Ovary (tissue), 9 donors: ENCODE data around the gene DYNLT4. TPM values are rescaled to one million over a fixed set of nuclear protein-coding genes. Genes with fewer than 3 reads are reported as not detected.
"Not testable (repeated sequence)": the region's sequence is repeated elsewhere in the genome, so short reads cannot be mapped to it uniquely, and the experiment has no call there.

ENCODE experiments used
- DNase-seq, 5 donors: peaks; one replicate each; pipeline ENCODE4 v3.0.0-alpha.2; 2019 to 2020
- H3K27ac ChIP-seq, 2 donors: fragments of 200-600 bp; one replicate each; pipeline versions ENCODE4 v1.5.1 to v1.8.0; 2019 to 2022
- H3K27me3 ChIP-seq: fragments of 200-600 bp; one replicate; pipeline ENCODE4 v1.8.0; 2022
- H3K36me3 ChIP-seq: fragments of 200-600 bp; sonication (generic); one replicate; pipeline ENCODE4 v1.5.1; 2019
- H3K4me1 ChIP-seq: one replicate; pipeline ENCODE4 v1.8.1; 2013; ENCODE audit warnings: mild to moderate bottlenecking, moderate library complexity; ENCODE audit not compliant: insufficient read depth
- H3K4me3 ChIP-seq: fragments of 200-600 bp; sonication (generic); one replicate; pipeline ENCODE4 v1.5.1; 2017
- H3K9me3 ChIP-seq, 2 donors: fragments of 200-600 bp in 1 of 2; sonication (generic) in 1 of 2; one replicate each; pipeline versions ENCODE4 v1.5.1 to v1.8.1; 2013 to 2019; ENCODE audit warnings: mild to moderate bottlenecking in 1 of 2, moderate library complexity in 1 of 2
- CTCF ChIP-seq, 3 donors: fragments of 450-650 bp in 2 of 3; fragments of 200-600 bp in 1 of 3; IDR thresholded peaks; one replicate each; pipeline versions ENCODE4 v1.5.1 to v1.8.0; 2016 to 2022; ENCODE audit warnings: antibody characterized with exemption in 3 of 3, mild to moderate bottlenecking in 1 of 3
- EP300 ChIP-seq: sonication (generic); formaldehyde crosslinking; IDR thresholded peaks from one replicate; pipeline ENCODE4 v1.6.1; 2017; ENCODE audit warnings: antibody characterized with exemption
- POLR2A ChIP-seq: fragments of 450-650 bp; IDR thresholded peaks from one replicate; pipeline ENCODE4 v1.6.1; 2017; ENCODE audit warnings: antibody characterized with exemption, mild to moderate bottlenecking, moderate library complexity
- WGBS, 3 donors: extraction: QIAGEN DNeasy Blood & Tissue Kit in 1 of 3; methylation state at CpG; one replicate each; pipeline versions ENCODE4 v1.1.5 to v1.1.7; 2013 to 2017; 5-methylcytosine and 5-hydroxymethylcytosine counted together
- intact Hi-C, 4 donors: fragments of 100-400 bp; cut with DNase I; formaldehyde crosslinking; loops; one replicate each; pipeline versions ENCODE4 v1.11.0 to v1.15.1; 2022 to 2023
- polyA plus RNA-seq, 2 donors: library from polyadenylated mRNA; stranded (reverse); fragments of 200-250 nt in 1 of 2; fragments of 350-450 nt in 1 of 2; fragmentation: Illumina TruSeq in 1 of 2; extraction: RNeasy Lipid Tissue Mini Kit (QIAGEN cat#74804) in 1 of 2; gene quantifications; one replicate each; pipeline ENCODE4 v1.2.3, GENCODE V29; 2013 to 2014
- total RNA-seq, 7 donors: library from RNA; depleted of rRNA in 2 of 7; stranded (reverse); fragments of >200 nt in 2 of 7; fragmentation: NEBNext Ultra II Directional in 3 of 7; extraction: Animal tissue kit (Norgen Biotek cat#: 25700) in 3 of 7; gene quantifications; one replicate each; pipeline versions ENCODE4 v1.1.0 to v1.2.4, GENCODE V29; 2016 to 2023
- donor health status: DM: no; HTN: no; CAD: no; lungs with moderate emphysema.
- donor health status: DM: no; HTN: no; CAD: no.
- donor health status: Bipolar disorder and iron deficiency.
- donor health status: DM: yes; HTN: yes; CAD: no.
- donor health status: DM: no; HTN: no; CAD: no.
- donor health status: DM: yes; HTN: yes; CAD: no.

DYNLT4 gene
- total and polyA plus RNA-seq, 9 donors = 0.22 to 23.7 (median 0.74) TPM; not detected in 1

- intact Hi-C loops = no loop called here
- TF ChIP-seq CTCF (IDR thresholded peaks at IDR 0.05) (no peak), POLR2A (no peak), EP300 (no peak)
- DNase-seq = peak in 2 of 5 donors; percentile 16 to 30
- H3K4me1 ChIP-seq = peaks cover 3% of the 10 kb centered on the region
- WGBS, 3 donors = 8 to 28% (median 10%) methylated on average over 13 of the region's 13 CpGs
- H3K27ac ChIP-seq = peak overlapping the region; percentile 62 to 93
- H3K4me3 ChIP-seq = peak overlapping the region; percentile 51
- H3K9me3 ChIP-seq = no peaks in the 10 kb centered on the region
- no peaks in the 10 kb centered on the region for H3K27me3 ChIP-seq
- H3K36me3 ChIP-seq = no peaks in the 10 kb centered on the region
Measured at GRCh38 chr1:44819196-44819607, 12.1 kb upstream of the DYNLT4 start.

GRCh38 chr1:44817771-44818495 is 10.8 kb upstream of the DYNLT4 start:
- H3K4me1 ChIP-seq = peaks cover 5% of the 10 kb centered on the region
- intact Hi-C loops = no loop called here
- DNase-seq = peak in 3 of 5 donors; percentile 6 to 29 (median 12)
- H3K4me3 ChIP-seq = no peak overlapping the region
- no peak overlapping the region for H3K27ac ChIP-seq
- H3K36me3 ChIP-seq = no peaks in the 10 kb centered on the region
- WGBS, 3 donors = 91 to 96% (median 94%) methylated on average over 11 of the region's 11 CpGs
- no peaks in the 10 kb centered on the region for H3K27me3 ChIP-seq
- no peaks in the 10 kb centered on the region for H3K9me3 ChIP-seq
- TF ChIP-seq POLR2A = no peak
- no peak for TF ChIP-seq CTCF (IDR thresholded peaks at IDR 0.05)
- TF ChIP-seq EP300 = no peak

- H3K4me3 ChIP-seq = no peak overlapping the region
- peaks cover 5% of the 10 kb centered on the region for H3K4me1 ChIP-seq
- no peak for TF ChIP-seq CTCF (IDR thresholded peaks at IDR 0.05)
- no peak for TF ChIP-seq POLR2A
- no peak for TF ChIP-seq EP300
Measured at GRCh38 chr1:44817307-44817706, 10.2 kb upstream of the DYNLT4 start.

GRCh38 chr1:44815926-44816325 is 8.8 kb upstream of the DYNLT4 start:
- H3K9me3 ChIP-seq, H3K27ac ChIP-seq, intact Hi-C loops, H3K4me3 ChIP-seq, H3K4me1 ChIP-seq, H3K27me3 ChIP-seq, H3K36me3 ChIP-seq: not testable (repeated sequence)
- 87 to 98% (median 96%) methylated on average over 9 of the region's 9 CpGs for WGBS, 3 donors
- peak in 3 of 5 donors; percentile 17 to 28 (median 23) for DNase-seq

More at GRCh38 chr1:44817307-44817706, 10.2 kb upstream of the DYNLT4 start:
- no peak overlapping the region for H3K27ac ChIP-seq
- no peak for DNase-seq
- H3K36me3 ChIP-seq = no peaks in the 10 kb centered on the region
- H3K27me3 ChIP-seq = no peaks in the 10 kb centered on the region
- WGBS, 3 donors = 71 to 85% (median 81%) methylated on average over 2 of the region's 2 CpGs
- H3K9me3 ChIP-seq = no peaks in the 10 kb centered on the region
- intact Hi-C loops = no loop called here

- peak overlapping the region; percentile 57 to 75 for H3K27ac ChIP-seq
- WGBS, 3 donors = 60 to 66% (median 65%) methylated on average over 44 to 48 of the region's 48 CpGs
- no peaks in the 10 kb centered on the region for H3K36me3 ChIP-seq
- H3K27me3 ChIP-seq = no peaks in the 10 kb centered on the region
- peak overlapping the region; percentile 37 for H3K4me3 ChIP-seq
- intact Hi-C loops = no loop called here
- TF ChIP-seq CTCF (IDR thresholded peaks at IDR 0.05) (no peak), POLR2A (no peak), EP300 (no peak)
- DNase-seq = peak in 4 of 5 donors; percentile 44 to 61 (median 58)
- H3K9me3 ChIP-seq = no peaks in the 10 kb centered on the region
- H3K4me1 ChIP-seq = peaks cover 29% of the 10 kb centered on the region
Measured at GRCh38 chr1:44812822-44813543, 5.8 kb upstream of the DYNLT4 start.
